Hematopoietic multipotent progenitor cell treated with erythropoietin and hydrocortisone succinate and interleukin-3 and kit ligand, for 8 days (in vitro differentiated cells): ENCODE data around the gene SMG9.

Experiments used
- DNase-seq: peaks from one replicate; pipeline ENCODE4 v3.0.0-alpha.2; 2015

SMG9 gene

DNA sequence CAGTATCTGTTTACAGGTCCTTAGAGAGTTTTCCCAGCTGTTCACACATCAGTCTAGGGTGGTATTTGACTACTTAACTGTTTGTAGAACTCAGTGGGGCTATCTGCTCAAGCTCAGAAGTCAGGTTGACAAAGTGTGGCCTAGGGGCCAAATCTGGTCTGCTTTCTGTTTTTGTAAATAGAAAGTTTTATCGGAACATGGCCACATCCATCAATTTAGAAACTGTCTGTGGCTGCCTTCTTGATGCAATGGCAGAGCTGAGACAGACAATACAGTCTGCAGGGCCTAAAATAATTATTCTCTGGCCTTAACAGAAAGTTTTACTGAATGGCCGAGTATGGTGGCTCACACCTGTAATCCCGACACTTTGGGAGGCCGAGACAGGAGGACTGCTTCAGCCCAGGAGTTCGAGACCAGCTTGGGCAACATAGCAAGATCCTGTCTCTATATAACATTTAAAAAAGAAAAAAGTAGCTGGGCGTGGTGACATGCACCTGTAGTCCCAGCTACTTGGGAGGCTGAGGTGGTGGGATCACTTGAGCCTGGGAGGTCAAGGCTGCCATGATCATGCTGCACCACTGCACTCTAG is 2.4 kb downstream of the SMG9 start:
- DNase-seq = no peak

DNA sequence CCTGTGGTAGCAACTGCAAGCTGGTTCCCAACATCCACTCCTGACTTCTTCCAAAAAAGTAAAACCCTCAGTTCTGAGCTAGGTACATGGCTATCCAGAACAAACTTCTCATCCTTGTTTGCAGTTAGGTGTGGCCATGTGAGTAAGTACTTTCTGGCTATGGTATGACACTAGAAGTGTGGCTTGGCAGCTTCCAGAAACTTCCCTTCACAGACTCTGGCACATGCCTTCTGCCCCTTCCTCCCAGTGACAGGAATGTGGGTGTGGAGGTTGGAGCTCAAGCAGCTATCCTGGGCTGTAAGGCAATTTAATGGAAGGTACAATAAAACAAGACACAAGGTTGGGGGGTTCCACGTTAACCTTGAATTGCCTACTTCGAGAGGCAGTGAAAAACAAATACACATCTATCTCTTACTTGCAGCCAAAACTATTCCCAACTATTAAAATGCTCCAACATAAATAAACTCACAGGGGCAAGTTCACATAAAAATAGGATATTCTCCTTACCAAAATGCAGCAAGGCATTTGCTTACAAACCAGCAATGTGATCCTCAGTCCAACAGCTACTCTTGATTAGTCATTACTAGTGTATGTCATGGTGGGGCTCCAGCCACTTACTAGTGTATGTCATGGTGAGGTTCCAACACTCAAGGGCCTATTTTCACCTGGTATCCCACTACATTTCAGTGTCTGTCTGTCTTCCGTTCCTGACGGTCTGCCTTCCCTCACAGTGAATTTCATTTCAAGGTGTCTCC is 3.1 kb downstream of the SMG9 start:
- no peak for DNase-seq

DNA sequence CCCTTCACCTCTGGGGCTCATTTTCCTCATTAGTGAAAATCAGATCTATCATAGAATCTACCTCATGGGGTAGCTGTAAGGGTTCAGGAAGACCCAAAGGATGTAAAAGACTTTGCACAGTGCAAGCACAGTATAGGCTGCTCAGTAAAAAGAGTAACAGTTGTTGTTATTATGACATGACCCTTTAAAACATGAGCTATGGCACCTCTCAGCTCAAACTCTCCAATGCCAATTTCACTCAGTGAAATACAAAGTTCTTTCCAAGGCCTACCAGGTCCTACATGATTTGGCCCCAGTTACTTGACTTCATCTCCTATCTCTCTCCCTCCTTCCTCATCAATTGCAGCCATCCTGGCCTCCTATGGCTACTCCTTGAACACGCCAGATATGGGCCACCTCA is 4.9 kb downstream of the SMG9 start:
- no peak for DNase-seq

DNA sequence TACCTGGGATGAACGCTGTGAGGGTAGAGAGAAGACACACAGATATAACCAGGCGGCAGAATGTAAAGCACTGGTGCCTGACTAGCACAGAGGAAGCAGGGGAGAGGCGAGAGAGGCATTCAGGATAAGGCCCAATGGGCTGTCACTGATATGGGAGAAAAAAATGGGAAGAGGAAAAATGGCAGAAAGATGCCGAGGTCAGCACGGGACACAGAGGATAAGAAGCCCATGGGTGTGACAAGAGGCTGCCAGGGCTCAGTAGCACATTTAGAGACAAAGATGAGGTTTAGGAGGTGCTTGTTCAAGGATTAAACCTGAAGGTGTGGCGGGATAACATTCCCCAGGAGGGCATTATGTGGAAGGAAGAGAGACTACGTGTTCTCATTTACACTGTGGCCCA is 5.6 kb downstream of the SMG9 start:
- no peak for DNase-seq

DNA sequence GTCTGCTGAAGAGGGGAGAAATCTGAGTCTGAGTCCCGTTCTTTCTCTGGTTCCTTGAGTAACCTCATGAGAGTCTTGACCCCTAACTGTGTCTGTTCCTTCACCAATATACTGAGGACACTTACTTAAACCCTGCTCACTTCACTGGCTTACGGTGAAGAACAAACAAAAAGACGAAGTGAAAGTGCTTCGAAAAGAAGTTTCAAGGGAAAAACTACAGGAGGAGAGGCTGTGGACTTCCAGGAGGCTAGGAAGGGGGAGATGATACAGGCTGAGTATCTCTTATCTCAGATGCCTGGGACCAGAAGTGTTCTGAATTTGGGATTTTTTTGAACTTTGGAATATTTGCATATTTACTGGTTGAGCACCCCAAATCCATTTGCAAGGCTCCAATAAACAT is 6.1 kb downstream of the SMG9 start:
- no peak for DNase-seq

DNA sequence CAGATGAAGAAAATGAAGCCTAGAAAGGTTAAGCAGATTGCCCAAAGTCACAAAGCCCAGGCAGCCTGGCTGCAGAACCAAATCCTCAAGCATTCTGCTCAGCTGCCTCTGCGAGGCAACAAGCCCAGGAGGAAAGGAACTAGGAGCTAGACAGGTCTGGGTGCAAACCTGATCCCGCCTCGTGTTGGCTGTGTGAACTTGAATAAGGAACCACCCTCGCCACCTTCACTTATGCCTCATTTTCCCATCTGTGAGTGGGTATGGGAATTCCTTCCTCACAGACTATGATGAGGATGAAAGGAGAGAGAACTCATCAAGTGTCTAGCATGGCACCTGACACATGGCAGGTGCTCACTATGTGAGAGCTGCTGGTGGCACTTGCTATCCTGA is 6.6 kb downstream of the SMG9 start:
- no peak for DNase-seq

DNA sequence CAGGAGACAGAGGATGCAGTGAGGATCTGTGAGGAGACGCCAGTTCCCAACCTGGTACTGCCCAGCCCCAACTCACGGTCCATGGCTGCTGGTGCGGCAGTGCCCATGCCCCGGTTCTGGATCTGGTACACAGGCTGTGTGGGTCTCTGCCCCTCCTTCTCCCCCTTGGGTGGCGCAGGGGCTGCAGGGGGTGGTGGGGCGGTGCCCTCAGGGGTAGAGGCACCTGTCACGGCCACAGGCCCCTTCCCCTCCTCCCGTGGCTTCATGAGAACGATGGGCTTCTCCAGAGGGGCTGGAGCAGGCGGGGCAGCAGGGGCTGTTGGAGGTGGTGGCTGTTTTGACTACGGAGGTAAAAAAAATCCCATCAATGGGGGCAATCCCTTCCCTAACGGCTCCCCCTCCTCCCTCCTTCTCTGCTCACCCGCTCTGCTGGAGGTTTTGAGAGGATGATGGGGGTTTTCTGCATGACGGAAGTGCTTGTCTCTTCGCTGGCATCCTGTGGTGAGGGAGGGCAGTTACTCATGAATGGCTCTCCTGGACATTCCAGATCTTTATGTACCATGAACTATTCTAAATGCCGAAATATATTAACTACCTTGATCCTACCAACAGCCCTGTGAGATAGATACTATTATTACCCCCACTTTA is 7.1 kb downstream of the SMG9 start:
- DNase-seq = no peak

DNA sequence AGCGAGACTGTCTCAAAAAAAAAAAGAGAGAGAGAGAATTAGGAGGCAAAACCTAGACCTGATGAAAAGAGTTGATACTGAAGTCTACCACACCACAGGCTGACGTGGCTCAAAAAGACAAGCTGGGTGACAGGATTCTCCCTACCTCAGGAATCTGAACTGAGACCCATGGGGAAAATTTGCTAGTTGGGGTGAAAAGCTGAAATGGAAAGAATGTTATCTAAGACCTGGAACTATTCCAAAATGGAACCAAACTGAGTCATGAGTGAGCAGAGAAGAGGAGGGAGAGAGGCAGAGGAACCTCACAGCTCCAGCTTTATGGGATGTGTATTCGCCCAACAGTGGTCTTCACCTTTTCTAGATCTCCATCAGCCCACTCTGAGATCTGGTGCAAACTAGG is 11.7 kb downstream of the SMG9 start:
- peak; percentile 48 for DNase-seq

DNA sequence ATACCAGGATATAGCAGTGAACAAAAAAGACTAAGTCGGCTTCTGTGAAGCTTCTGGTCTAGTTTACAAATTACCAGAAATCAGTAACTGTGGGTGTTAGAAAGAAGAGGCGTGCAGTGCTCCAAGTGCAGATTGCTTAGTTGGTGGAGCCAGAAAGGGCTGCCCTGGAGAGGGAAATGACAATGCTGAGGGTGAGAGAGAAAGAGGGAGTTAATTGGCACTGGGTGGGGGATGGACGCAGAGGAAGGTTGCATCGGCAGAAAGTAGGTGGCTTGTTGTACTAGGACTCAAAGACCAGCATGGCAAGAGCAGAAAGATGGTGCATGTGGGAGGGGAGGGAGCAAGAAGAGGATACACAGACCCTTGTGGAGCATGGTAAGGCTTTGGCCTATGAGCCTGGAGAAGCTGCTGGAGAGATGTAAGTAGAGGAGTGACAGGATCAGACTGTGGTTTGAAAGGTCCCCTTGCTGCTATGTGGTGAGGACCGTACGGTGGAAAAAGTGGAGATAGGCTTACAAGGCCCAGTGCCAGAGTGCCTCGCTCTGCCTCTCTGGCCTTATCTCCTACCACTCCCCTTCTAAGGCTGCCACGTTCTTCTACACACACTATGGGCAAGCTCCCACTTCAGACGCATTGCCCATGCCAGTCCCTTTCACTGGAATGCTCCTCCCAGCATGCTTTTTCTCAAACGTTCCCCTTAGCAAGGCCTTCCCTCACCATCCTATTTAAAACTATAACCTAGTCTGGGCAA is 13.5 kb downstream of the SMG9 start:
- DNase-seq = peak; percentile 89

DNA sequence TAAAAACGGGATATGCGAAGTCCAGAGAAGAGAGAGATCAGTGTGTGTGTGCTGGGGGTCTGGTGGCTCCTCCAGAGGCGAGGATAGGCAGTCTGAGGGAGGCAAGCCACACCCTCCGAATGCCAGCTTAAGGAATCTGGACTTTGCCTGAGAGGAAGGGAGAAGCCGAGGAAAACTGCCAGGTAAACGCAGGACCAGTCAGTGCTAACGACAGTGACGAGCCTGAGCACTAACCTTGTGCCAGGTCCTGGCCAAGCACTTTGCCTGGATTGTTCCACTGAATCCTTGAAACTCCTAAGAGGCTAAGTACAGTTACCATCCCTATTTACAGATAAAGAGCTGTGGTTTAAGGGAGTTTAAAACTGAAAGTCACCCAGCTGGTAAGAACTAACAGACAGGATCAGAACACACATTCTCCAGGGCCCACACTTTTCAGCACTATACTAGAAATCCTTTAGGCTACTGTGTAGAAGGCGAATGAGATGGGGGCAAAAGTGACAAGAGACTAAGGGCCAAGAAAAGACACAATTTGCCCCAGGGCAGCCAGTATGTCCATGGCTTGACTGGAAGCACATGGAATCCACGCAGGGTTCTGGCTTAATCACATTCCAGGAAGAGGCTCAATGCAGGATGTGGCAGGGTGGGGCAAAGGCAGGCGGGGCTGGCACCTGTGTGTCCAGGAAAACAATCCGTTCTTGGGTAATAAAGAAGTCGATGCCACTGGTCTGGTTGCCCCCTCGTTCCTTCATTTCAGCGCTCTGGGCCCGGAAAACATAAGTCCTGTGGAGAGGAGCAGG is 15.1 kb downstream of the SMG9 start:
- DNase-seq = no peak

DNA sequence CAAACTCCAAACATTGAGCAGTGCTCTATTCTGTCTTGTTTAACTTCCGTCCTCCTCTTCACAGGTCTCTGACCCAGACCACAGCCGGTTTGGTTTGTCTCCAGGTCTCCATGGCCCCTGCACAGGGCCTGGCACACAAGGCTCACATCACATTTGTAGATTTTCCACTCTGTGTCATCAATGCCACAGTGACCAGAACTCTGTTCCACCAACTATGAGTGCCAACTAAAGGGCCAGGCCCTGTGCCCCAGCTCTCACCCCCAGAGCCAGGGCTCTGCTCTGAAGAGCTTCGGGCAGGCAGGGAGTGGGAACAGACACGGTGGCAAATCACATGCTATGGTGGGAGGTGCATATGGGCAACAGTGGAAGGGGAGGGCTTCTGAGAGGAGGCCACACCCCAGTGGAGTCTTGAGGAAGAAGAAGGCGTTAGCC is 16.0 kb downstream of the SMG9 start:
- DNase-seq = peak; percentile 81

DNA sequence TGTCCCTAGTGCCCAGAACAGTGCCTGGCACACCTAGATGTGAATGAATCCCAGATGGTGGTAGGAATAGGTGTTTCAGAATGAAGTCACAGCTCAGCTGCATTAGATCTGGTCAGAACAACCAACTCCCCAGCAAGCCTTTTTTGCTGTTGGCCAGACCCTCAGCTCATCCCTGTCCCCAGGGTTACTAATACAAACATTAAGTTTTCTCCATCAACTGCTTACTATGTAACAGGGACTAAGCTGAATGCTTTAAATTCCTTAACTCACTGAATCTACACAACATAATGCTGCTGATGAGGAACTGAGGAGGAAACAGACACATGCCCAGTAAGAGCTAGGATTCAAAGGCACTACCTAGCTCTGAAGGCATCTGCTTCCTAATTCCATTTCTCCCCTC is 18.8 kb downstream of the SMG9 start:
- DNase-seq = no peak

DNA sequence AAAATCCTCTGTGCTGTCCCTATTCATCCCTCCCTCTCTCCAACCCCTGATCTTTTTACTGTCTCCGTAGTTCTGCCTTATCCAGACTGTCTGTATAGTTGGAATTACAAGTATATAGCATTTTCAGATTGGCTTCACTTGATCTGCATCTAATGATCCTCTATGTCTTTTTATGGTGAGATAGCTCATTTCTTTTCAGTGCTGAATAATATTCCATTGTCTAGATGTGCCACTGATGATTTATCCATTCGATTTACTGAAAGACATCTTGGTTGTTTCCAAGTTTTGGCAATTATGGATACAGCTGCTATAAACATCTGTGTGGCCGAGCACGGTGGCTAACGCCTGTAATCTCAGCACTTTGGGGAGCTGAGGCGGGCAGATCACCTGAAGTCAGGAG is 19.7 kb downstream of the SMG9 start:
- no peak for DNase-seq

DNA sequence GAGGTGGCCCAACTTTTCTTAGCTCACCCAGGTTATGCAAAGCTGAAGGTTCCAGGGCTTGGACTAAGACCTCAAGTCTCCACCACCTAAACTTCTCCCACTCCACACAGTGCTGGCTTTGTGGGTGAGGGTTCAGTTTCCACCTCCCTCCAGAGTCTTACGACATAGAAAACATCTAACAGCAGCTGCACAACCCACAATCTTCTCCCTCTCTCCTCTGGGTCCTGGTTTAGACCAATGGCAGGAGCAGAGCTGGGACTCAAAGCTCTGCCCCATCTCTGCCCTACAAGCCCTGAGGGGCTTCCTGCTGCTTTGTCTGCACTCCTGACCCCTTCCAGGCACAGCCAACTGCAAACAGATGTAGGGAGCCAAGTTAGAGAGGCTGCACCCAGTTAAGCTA is 22.9 kb downstream of the SMG9 start:
- no peak for DNase-seq

DNA sequence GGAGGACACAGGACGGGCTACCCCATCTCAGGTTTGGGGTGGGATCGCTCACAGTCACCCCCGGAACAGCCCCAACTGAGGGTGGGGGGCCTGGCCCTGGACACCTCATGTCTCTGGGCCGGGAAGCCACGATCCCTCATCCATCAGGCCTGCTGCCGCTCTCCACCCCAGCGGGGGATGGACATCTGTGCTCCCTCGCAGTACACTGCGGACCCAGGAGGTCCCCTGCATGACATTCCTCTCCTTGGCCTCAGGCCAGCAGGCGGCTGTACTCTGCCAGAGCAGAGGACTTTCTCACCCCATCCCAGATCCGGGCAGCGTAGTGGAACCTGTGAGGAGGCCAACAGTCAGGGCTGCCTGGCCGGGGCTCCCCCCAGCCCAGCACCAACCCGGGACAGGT is 23.4 kb downstream of the SMG9 start:
- DNase-seq = no peak

DNA sequence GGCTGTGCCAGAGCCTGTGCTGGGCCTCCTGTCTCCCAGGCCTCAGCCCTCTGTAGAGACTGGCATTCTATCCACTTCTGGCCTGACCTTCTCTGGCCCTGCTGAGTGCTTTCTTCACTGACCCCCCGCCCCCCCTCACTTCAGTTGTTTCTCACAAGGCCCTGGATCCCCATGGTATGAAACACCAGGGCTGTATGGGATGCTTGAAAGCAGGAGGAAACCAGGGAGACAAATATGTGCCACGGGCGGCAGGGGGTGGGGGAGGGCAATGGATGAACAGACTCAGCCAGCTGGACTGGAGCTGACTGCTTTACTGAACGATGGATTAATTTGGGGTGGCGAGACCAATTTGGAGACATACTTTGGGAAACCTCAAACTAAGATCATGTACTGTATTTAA is 24.8 kb downstream of the SMG9 start:
- no peak for DNase-seq

DNA sequence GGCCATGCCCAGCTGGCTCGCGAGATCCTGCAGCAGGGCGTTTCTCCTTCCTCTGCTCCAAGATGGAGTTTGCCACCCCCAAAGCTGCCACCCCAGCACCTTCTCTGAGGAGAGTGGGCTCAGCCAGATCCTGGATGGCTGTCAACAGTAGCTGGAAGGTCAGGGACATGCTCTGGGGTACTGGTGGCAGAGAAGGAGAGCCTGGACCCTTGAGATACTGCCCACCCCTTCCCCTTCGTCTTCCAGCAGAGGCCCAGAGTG is 27.2 kb downstream of the SMG9 start:
- DNase-seq = no peak

DNA sequence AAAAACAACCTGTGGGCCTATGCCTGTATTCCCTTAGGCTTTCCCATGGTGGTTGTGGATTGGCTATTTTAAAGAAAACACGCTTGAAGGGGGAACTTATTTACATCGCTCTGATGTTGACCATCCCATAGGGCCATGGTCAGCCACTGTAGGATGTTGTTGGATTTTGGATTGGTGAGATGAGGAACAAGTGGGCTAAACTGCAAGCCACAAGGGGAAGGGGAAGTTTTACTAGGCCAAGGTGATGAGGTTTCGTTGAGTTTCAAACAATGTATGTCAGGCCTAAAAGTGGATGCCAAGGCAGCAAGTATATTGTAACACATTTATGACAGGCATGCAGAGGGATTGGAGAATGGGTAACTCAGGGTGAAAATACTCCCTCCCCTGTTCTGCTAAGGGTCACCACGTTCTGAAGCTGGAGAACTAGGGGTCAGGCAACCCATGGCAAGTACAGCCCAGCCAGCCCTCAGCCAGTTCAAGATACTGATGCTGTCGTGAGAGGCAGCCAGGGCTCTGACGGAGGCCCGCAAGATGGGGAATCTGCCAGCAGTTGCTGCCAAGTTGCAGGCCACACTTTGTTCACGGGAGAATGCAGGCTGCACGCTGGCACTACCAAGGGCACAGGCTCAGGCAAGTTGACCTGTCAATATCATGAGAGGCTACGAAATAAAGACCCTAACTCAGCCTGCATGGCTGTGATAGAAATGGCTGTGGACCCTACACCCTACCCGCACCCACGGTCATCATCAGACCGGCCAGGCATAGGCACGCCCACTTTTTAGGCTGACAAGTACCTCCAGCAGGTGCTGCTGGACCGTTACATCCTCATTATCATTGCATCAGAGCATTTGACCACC is 27.8 kb downstream of the SMG9 start:
- no peak for DNase-seq

DNA sequence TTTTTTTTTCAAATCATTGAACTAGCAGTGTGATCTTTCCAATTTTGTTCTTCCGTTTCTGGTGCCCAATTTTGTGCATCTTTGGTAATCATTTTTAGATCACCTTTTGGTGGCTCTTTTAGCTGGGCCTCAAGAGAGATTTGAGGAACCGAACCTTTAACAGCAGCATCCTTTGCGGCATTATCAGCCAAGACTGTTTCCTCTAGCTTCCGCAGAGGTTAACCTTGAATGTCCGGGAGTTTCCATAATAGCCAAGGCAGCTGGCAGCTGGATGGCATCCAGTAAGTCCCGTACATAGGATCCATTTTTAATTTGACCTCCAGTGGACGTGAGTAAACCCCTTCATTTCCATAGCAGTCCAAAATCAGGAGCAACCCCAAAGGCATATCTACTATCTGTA is 29.3 kb downstream of the SMG9 start:
- DNase-seq = no peak

DNA sequence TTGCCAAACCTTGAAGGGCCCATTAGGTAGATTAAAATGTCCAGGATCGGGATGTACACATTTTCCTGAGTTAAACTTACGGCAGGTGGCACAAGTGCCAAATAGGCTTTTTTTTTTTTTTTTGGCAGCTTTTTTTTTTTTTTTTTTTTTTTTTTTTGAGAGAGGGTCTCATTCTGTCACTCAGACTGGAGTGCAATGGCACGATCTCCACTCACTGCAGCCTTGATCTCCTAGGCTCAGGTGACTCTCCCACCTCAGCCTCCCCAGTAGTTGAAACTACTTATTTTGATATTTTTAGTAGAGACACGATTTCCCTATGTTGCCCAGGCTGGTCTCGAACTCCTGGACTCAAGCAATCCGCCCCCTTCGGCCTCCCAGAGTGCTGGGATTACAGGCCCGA is 29.9 kb downstream of the SMG9 start:
- DNase-seq = no peak

DNA sequence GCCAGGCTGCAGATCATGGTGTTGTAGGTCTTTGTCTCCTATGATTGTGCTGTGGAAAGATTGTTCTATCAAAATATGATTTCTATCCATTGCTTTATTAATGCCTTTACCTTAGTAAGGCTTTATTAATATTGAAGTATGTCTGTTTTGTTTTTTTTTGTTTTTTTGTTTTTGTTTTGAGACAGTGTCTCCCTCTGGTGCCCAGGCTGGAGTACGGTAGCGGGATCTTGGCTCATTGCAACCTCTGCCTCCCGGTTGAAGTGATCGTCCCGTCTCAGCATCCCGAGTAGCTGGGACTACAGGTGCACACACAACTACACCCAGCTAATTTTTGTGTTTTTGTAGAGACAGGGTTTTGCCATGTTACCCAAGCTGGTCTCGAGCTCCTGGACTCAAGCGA is 31.2 kb downstream of the SMG9 start:
- DNase-seq = no peak

DNA sequence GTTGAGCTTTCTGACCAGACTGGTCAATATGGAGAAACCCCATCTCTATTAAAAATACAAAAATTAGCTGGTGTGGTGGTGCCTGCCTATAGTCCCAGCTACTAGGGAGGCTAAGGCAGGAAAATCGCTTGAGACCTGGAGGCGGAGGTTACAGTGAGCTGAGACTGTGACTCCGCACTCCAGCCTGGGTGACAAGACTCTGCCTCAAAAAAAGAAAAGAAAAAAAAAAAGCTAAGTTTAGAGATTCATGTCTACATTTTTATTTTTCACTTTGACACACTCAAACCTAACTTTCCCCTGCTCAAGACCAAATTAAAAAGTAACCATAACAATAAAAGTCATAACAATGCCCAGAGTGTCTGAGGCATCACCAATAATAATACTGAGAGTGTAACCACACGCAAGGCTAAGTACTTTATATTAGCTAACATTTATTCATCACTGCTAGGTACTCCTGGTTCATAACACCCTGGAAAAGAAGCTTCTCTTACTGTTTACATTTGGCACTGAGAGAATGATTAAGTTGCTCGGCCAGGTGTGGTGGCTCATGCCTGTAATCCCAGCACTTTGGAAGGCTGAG is 33.2 kb downstream of the SMG9 start:
- no peak for DNase-seq
